ENCODE measurements around the gene SMLR1. TPM values are rescaled to one million over a fixed set of nuclear protein-coding genes. Genes with fewer than 3 reads are reported as not detected.

SMLR1 gene
- total and polyA plus RNA-seq, 4 donors, result 3.4 TPM; not detected in 3

DNA sequence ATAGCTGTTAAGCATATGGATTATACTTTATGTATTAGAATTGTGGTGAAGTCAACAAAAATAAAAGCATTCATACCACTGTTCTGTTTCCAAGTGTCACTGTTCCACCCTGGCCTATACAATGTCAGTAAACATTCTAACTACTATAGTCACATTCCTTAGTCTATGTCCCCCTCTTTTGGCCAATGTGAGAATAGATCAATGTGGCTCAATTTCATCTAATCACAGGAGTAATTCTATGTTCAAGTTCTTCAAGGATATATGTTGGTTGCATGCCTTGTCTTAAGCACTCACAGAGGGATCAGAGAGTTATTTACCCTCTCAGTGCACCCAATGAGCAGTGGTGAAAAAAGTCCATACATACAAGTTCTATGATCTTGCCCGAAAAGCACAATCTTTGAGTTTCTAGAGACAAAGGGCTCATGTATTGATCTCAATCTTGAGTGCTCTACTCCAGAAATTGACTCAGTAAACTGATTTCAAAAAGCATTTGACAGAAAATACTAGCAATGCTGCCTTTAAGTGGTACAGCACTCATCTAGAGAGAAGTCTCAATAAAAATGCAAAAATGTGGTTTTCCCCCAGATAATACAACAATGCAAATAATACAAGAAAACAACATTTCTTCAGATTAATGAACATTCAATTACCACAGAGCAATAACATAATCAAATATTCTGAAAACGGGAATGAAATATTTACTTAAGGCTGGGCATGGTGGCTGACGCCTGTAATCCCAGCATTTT, 16.5 kb downstream of the SMLR1 start:
- Histone ChIP-seq H3K4me3 (ENCODE audit: low read length in 2 of 2) (no peak overlapping the region), H3K4me1 (ENCODE audit: control insufficient read depth in 1 of 2, insufficient read depth in 2 of 2, low read length in 2 of 2) (no peaks in the 10 kb centered on the region), H3K27me3 (ENCODE audit: control insufficient read depth in 1 of 2, insufficient read depth in 2 of 2, low read length in 1 of 2) (no peaks in the 10 kb centered on the region), H3K9me3 (ENCODE audit: control insufficient read depth, low read length) (no peaks in the 10 kb centered on the region), H3K27ac (ENCODE audit: low read depth in 1 of 2, low read length in 2 of 2) (no peak overlapping the region), H3K36me3 (ENCODE audit: control insufficient read depth in 1 of 2, insufficient read depth in 2 of 2, low read length in 1 of 2) (peaks cover 0 to 2% of the 10 kb centered on the region in 2 donors)
- intact Hi-C loops (cut with DNase I), result loop anchor here in 1 of 2 donors (10.0 kb wide), 1 partner anchor 519 kb away; no protein-coding TSS in a partner anchor
- no peak for DNase-seq
- 78 to 82% methylated on average over 3 of the region's 3 CpGs for WGBS, 2 donors
- peak; percentile 42 for ATAC-seq (ENCODE audit: low FRiP score)

- Histone ChIP-seq H3K4me1 (ENCODE audit: control insufficient read depth in 1 of 2, insufficient read depth in 2 of 2, low read length in 2 of 2) (no peaks in the 10 kb centered on the region), H3K9me3 (ENCODE audit: control insufficient read depth, low read length) (no peaks in the 10 kb centered on the region), H3K36me3 (ENCODE audit: control insufficient read depth in 1 of 2, insufficient read depth in 2 of 2, low read length in 1 of 2) (no peaks in the 10 kb centered on the region), H3K27ac (ENCODE audit: low read depth in 1 of 2, low read length in 2 of 2) (no peak overlapping the region), H3K27me3 (ENCODE audit: control insufficient read depth in 1 of 2, insufficient read depth in 2 of 2, low read length in 1 of 2) (no peaks in the 10 kb centered on the region), H3K4me3 (ENCODE audit: low read length in 2 of 2) (no peak overlapping the region)
- intact Hi-C loops (cut with DNase I), result loop anchor here in 1 of 2 donors (10.0 kb wide), 1 partner anchor 522 kb away; no protein-coding TSS in a partner anchor
- DNase-seq (no peak), ATAC-seq (ENCODE audit: low FRiP score) (no peak)
- WGBS, 2 donors, result 80 to 86% methylated on average over 1 of the region's 1 CpG
Measured at GRCh38 chr6:130846501-130846900, 19.3 kb downstream of the SMLR1 start.

DNA sequence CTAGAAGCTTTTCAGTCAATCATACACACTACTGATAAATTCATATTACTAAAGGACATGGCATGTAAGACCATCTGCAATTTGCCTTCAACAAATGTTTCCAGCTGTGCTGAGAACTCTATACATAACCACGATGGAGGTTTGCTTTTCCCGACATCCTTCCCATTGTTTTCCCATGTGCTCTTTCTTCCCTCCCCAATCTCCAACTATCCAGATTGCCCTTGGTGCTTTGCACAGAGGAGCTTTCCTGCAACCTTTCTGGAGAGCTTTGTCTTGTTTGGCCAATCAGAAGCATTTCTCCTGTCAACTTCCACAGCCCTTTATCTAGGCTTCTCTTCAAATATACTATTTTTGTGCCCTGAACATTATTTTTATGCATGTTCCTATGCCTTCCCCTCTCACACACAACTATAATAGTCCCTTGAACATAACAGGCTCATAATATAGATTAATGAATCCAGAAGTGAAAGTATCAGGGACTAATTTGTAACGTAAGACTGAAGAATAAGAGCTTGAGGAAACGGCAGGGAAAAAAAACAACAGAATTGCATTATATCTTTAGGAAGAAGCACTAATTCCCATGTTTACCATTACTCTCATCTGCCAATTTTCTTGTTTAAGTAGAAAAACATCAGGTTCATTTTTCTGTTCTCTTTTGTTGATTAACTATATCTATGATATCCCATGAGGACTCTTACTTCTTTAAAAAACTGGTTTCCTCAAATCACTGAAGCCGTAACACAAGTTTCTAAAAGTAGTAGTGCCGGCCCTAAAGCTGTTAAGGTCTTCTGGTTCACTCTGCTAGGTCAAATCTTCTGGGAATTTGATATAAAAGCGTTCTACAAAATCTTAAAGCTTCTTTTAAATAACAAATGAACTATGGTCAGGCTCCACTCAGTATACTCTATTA, 20.1 kb downstream of the SMLR1 start:
- DNase-seq (no peak), ATAC-seq (ENCODE audit: low FRiP score) (no peak)
- intact Hi-C loops (cut with DNase I), result loop anchor here in 1 of 2 donors (10.0 kb wide), 1 partner anchor 522 kb away; no protein-coding TSS in a partner anchor
- 52 to 63% methylated on average over 7 of the region's 7 CpGs for WGBS, 2 donors
- Histone ChIP-seq H3K27ac (ENCODE audit: low read depth in 1 of 2, low read length in 2 of 2) (no peak overlapping the region), H3K9me3 (ENCODE audit: control insufficient read depth, low read length) (no peaks in the 10 kb centered on the region), H3K27me3 (ENCODE audit: control insufficient read depth in 1 of 2, insufficient read depth in 2 of 2, low read length in 1 of 2) (no peaks in the 10 kb centered on the region), H3K4me3 (ENCODE audit: low read length in 2 of 2) (no peak overlapping the region), H3K4me1 (ENCODE audit: control insufficient read depth in 1 of 2, insufficient read depth in 2 of 2, low read length in 2 of 2) (no peaks in the 10 kb centered on the region), H3K36me3 (ENCODE audit: control insufficient read depth in 1 of 2, insufficient read depth in 2 of 2, low read length in 1 of 2) (no peaks in the 10 kb centered on the region)

- H3K4me3 ChIP-seq (ENCODE audit: low read length in 2 of 2), result no peak overlapping the region
- H3K36me3 ChIP-seq (ENCODE audit: control insufficient read depth in 1 of 2, insufficient read depth in 2 of 2, low read length in 1 of 2), result no peaks in the 10 kb centered on the region
- DNase-seq (no peak), ATAC-seq (ENCODE audit: low FRiP score) (no peak)
- H3K27ac ChIP-seq (ENCODE audit: low read depth in 1 of 2, low read length in 2 of 2), result no peak overlapping the region
- H3K9me3 ChIP-seq (ENCODE audit: control insufficient read depth, low read length), result no peaks in the 10 kb centered on the region
- intact Hi-C loops (cut with DNase I), result loop anchor here in 1 of 2 donors (10.0 kb wide), 1 partner anchor 524 kb away; no protein-coding TSS in a partner anchor
- no peaks in the 10 kb centered on the region for H3K27me3 ChIP-seq (ENCODE audit: control insufficient read depth in 1 of 2, insufficient read depth in 2 of 2, low read length in 1 of 2)
- WGBS, 2 donors, result 90 to 93% methylated on average over 2 of the region's 2 CpGs
- no peaks in the 10 kb centered on the region for H3K4me1 ChIP-seq (ENCODE audit: control insufficient read depth in 1 of 2, insufficient read depth in 2 of 2, low read length in 2 of 2)
Measured at GRCh38 chr6:130848945-130849344, 21.7 kb downstream of the SMLR1 start.

DNA sequence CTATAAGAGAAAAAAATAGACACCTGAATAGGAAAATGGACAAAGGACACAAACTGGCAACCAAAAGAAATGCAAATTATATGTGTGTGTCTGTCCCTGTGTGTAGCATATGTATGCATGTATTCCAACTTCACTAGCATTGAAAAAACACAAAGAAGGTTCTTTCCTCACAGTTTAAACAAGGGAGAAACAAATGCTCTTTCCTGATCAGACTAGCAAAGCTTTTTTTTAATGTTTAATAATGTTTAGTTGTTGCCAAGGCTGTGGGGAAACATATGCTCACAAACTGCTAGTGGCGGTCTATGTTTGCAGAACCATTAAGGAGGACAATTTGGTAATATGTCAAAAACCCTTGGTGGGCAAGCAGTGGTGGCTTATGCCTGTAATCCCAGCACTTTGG, 22.4 kb downstream of the SMLR1 start:
- no peak for ATAC-seq (ENCODE audit: low FRiP score)
- H3K27ac ChIP-seq (ENCODE audit: low read depth in 1 of 2, low read length in 2 of 2), result no peak overlapping the region
- WGBS, 2 donors, result 98 to 100% methylated on average over 1 of the region's 1 CpG
- no peak overlapping the region for H3K4me3 ChIP-seq (ENCODE audit: low read length in 2 of 2)
- no peaks in the 10 kb centered on the region for H3K9me3 ChIP-seq (ENCODE audit: control insufficient read depth, low read length)
- DNase-seq, result no peak
- no peaks in the 10 kb centered on the region for H3K27me3 ChIP-seq (ENCODE audit: control insufficient read depth in 1 of 2, insufficient read depth in 2 of 2, low read length in 1 of 2)
- intact Hi-C loops (cut with DNase I), result loop anchor here in 1 of 2 donors (10.0 kb wide), 1 partner anchor 525 kb away; no protein-coding TSS in a partner anchor
- no peaks in the 10 kb centered on the region for H3K36me3 ChIP-seq (ENCODE audit: control insufficient read depth in 1 of 2, insufficient read depth in 2 of 2, low read length in 1 of 2)
- no peaks in the 10 kb centered on the region for H3K4me1 ChIP-seq (ENCODE audit: control insufficient read depth in 1 of 2, insufficient read depth in 2 of 2, low read length in 2 of 2)

DNA sequence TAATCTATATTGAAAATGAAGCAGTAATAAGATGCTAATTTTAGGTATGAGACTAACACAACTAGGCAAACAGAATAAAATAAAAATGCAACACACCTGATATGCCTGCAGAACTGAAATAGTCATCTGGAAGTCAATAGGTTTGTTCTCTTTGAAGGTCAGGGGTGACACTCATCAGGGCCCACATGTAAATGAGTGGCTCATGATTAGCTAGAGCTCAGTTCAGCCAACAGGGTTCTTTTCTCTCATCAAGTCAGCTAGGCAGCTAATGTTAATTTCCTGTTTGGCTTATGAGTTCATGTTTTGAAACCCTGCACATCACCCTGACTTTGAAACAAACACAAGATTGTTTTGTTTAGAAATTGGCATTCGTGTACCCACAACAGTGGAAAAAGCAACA, 23.8 kb downstream of the SMLR1 start:
- Histone ChIP-seq H3K27ac (ENCODE audit: low read depth in 1 of 2, low read length in 2 of 2) (no peak overlapping the region), H3K4me3 (ENCODE audit: low read length in 2 of 2) (no peak overlapping the region), H3K9me3 (ENCODE audit: control insufficient read depth, low read length) (no peaks in the 10 kb centered on the region), H3K36me3 (ENCODE audit: control insufficient read depth in 1 of 2, insufficient read depth in 2 of 2, low read length in 1 of 2) (no peaks in the 10 kb centered on the region), H3K4me1 (ENCODE audit: control insufficient read depth in 1 of 2, insufficient read depth in 2 of 2, low read length in 2 of 2) (no peaks in the 10 kb centered on the region), H3K27me3 (ENCODE audit: control insufficient read depth in 1 of 2, insufficient read depth in 2 of 2, low read length in 1 of 2) (no peaks in the 10 kb centered on the region)
- intact Hi-C loops (cut with DNase I), result no loop called here
- DNase-seq (no peak), ATAC-seq (ENCODE audit: low FRiP score) (no peak)
- 73 to 86% methylated on average over 1 of the region's 1 CpG for WGBS, 2 donors

- H3K4me1 ChIP-seq (ENCODE audit: control insufficient read depth in 1 of 2, insufficient read depth in 2 of 2, low read length in 2 of 2), result no peaks in the 10 kb centered on the region
Measured at GRCh38 chr6:130852844-130853554, 25.8 kb downstream of the SMLR1 start.

GRCh38 chr6:130853555-130854183, 26.5 kb downstream of the SMLR1 start:
- peaks cover 0 to 3% of the 10 kb centered on the region in 2 donors for H3K36me3 ChIP-seq (ENCODE audit: control insufficient read depth in 1 of 2, insufficient read depth in 2 of 2, low read length in 1 of 2)
- DNase-seq (no peak), ATAC-seq (ENCODE audit: low FRiP score) (no peak)
- no peaks in the 10 kb centered on the region for H3K27me3 ChIP-seq (ENCODE audit: control insufficient read depth in 1 of 2, insufficient read depth in 2 of 2, low read length in 1 of 2)
- H3K4me1 ChIP-seq (ENCODE audit: control insufficient read depth in 1 of 2, insufficient read depth in 2 of 2, low read length in 2 of 2), result no peaks in the 10 kb centered on the region
- H3K9me3 ChIP-seq (ENCODE audit: control insufficient read depth, low read length), result no peaks in the 10 kb centered on the region
- no peak overlapping the region for H3K4me3 ChIP-seq (ENCODE audit: low read length in 2 of 2)
- WGBS, 2 donors, result 51 to 64% methylated on average over 5 of the region's 5 CpGs
- no peak overlapping the region for H3K27ac ChIP-seq (ENCODE audit: low read depth in 1 of 2, low read length in 2 of 2)
- intact Hi-C loops (cut with DNase I), result no loop called here

More at GRCh38 chr6:130852844-130853554, 25.8 kb downstream of the SMLR1 start:
- ATAC-seq (ENCODE audit: low FRiP score) (no peak), DNase-seq (no peak)
- Histone ChIP-seq H3K36me3 (ENCODE audit: control insufficient read depth in 1 of 2, insufficient read depth in 2 of 2, low read length in 1 of 2) (peaks cover 0 to 1% of the 10 kb centered on the region in 2 donors), H3K27ac (ENCODE audit: low read depth in 1 of 2, low read length in 2 of 2) (no peak overlapping the region), H3K4me3 (ENCODE audit: low read length in 2 of 2) (no peak overlapping the region), H3K27me3 (ENCODE audit: control insufficient read depth in 1 of 2, insufficient read depth in 2 of 2, low read length in 1 of 2) (no peaks in the 10 kb centered on the region), H3K9me3 (ENCODE audit: control insufficient read depth, low read length) (no peaks in the 10 kb centered on the region)
- intact Hi-C loops (cut with DNase I), result no loop called here
- WGBS, 2 donors, result 42 to 51% methylated on average over 7 of the region's 7 CpGs
